NCI-H2227 (cell line): ENCODE data around the gene C3orf33.

Source experiments
- DNase-seq: peaks from one replicate; lab custom pipeline; 2025; ENCODE audit not compliant: unreplicated experiment; lab: John Stamatoyannopoulos, UW

Gene C3orf33

DNA sequence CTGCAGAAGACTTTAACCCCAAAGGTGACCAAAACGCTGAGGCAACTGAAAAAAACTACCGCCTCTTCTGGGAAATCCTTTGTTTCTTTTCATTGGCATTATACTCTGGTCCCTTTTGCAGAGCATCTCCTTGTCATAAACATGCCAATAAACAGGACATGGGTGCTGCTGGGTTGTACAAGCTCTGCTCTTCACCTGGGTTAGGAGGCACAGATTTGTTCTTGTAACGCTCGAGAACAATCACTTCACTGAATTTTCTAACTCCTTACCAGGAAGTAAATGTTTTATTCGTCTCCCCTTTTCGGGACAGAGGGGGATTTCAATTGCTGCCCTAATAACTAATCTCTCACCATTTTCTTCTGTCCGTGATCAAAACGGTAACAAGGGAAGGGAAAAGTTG lies 62.5 kb downstream of the C3orf33 start:
- DNase-seq, result peak; percentile 6

DNA sequence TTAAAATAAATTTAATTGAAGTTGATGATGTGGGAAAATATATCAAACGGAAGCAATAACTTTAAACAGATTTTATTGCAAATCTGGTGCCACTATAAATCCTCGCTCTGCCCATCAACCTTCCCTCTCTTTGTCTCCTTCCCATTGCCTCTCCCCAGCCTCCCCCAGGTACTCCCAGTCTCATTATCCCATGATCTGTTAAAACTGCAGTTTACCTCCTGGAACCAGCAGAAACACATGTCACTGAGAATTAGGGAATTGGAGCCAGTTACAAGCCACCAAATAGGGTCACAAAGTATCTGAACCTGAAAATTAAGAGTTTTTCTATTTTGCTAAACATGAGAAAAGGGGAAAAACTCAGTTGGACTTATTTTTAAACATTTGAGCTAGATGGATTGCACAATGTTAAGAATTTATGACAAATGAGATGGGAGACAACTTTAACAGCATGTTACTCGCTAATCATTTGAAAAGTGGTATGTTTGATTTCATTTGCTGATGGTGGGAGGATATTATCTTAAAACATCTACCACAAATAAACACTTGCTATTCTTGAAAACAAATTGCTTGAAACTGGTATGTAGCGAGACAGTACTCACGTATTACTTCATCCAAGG lies 63.6 kb downstream of the C3orf33 start:
- no peak for DNase-seq

DNA sequence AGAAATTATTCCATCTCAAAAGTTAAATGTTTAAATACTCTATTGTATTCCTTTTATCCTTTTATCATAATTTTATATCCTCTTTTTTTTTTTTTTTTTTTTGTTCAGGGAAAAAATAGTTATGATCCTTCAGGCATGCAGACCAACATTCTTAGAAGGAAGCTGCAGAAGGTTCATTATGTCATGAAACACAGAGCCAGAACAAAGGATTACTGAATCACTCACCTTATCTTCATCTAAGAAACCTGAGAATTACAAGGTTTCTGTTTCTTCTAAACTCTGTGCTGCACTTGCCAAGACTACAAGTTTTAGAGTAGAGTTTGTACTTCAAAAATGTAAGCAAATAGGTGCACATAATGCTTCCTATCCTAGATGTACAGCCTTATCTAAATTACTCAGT lies 64.5 kb downstream of the C3orf33 start:
- DNase-seq, result no peak

DNA sequence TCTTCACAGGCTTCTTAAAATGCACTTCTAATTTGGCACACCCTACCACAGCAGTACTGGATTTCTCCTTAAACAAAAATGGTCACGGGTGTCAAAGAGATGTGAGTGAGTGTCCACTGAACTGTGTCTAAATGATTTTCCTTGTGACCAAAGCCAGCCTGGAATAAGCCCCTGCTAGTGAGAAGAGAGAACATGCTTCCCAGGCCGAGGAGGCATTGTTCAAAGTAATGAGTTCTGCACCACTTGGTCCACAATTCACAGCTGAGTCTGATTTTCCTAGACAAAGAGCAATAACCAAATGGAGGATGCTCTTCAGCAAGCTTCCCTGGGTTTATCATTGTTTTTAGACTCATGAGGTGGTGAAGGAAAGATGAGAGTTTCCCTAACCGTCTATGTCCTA lies 65.0 kb downstream of the C3orf33 start:
- DNase-seq, result no peak

DNA sequence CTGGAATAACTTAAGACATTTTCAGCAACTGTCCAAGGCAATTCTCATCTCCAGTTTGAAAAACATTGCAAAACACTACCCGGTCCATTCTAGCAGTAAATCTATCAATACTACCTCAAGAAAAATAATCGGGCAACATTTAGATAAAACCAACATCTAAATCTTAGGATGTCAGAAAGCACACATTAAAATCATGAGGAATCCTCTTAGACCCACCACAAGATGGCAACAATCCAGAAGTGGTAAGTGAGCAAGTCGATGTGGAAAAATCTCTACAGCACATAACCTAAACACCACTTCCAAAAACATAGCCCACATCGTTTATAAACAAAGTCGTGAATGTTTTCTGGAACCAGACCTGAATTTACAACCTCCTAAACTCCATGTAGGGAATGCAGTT lies 66.9 kb downstream of the C3orf33 start:
- peak; percentile 9 for DNase-seq

DNA sequence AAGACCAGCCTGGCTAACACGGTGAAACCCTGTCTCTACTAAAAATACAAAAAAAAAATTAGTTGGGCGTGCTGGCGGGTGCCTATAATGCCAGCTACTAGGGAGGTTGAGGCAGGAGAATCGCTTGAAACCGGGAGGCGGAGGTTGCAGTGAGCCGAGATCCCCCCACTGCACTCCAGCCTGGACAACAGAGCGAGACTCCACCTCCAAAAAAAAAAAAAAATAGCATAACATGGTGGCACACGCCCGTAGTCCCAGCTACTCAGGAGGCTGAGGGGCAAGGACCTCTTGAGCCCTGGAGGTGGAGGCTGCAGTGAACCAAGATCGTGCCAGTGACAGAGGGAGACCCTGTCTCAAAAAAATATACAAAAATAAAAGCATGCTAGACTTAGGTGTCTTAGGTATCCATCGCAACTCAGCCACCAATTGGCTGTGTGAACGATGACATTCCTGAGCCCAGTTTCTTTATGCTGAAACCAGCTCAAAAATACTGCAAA lies 67.5 kb downstream of the C3orf33 start:
- no peak for DNase-seq

DNA sequence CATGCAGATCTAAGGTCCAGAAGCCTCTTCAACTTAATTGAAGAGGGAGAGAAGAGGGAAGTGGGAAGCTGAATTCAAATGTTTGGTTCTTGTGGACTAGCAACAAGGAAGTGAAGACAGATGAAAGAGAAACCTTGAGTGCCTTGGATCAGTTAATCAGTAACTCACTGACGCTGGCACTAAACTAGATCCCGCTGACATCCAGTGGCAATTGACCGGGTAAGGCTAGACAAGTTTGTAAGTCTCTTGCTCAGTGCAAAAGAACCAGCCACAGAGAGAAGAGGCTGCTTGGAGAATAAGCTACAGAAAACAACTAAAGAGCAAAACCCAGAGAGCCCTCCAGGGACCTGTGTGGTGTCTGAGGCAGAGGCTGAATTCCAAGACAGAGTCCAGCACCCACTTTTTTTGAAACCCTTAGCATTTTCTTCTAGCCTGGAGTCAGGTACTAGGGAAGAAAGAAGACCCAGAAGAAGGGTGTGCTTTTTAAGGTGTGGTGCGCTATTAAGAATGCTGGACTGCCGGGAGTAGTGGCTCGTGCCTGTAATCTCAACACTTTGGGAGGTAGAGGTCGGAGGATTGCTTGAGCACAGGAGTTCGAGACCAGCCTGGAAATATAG lies 68.1 kb downstream of the C3orf33 start:
- DNase-seq, result no peak

DNA sequence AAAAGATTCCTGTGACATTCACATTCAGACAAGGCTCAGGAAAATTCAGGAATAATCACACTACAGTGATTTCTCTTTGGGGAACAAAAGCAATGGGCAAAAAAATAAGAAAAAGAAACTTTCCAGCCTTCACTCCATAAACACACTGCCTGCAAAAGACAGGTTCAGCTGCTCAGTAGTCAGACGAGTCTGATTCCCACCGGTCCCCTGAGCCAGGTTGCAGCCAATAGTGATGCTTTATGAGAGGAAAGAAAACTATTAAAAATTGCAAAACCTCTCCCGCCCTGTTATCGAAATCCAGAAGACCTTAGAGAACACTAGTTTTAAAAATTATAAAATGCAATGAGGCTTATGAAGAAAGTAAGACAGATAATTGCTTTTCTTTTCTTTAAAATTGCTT lies 69.7 kb downstream of the C3orf33 start:
- no peak for DNase-seq

DNA sequence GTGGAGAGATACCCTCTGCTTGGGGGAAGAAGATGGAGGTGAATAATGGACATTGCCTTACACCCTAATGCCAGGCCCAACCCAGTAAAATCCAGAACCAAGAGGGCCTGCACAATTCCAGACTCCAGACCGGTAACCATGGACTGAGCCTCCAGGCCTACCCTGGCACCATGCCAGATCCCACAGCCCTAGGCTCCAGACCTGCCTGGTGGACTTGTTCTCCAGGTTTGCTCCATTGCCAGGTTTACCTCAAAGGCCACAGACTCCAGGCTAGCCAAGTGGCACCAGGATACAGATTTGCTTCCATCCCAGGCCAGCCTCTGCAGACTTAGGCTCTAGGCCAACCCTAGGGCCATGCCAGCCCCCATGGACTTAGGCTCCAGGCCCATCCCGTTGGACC lies 75.2 kb downstream of the C3orf33 start:
- DNase-seq, result no peak

DNA sequence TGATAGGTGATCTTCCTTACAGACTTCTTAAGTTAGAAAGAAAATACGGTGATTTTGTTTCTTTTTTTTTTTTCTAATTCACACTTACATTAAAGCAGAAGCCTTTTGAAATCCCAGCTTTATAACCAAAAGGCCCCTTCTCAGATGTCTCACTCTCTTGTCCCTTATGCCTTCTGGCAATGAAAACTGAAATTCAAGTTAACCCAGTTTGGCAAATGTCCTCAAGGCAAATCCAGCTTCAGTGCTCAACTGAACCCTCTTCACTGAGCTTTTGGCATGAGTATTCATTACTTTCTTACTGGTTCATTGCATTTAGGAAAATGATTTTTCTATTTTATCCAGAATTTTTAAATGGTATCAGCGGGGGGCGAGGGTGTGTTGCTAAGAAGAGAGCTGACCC lies 78.2 kb downstream of the C3orf33 start:
- no peak for DNase-seq

DNA sequence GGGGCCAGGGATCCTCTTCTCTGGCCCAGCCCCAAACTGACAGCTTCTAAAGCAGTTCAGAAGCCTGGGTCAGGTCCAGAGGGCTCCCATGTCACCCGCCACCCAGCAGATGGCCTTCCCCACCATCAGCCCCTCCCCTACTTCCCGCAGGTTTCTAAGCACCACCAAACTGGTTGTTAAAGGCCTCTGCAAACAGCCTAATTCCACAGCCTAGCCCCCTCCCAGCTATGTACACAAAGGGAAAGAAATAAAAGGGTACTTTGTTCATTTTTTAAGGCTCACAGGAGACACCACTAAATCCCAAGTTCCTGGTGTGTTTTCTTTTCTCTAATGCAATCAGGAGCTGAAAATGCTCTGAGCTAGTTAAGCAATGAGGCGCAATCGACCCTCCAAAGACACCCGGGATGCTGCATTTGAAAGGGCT lies 91.8 kb downstream of the C3orf33 start:
- DNase-seq, result peak; percentile 5
